Measurements from ENCODE around the gene SMO. TPM values are rescaled to one million over a fixed set of nuclear protein-coding genes. Genes with fewer than 3 reads are reported as not detected.

The SMO gene
- total and polyA plus RNA-seq, 2 donors (not counting 1 experiment from before 2014, with no cell fraction given): 0.39 to 1.4 TPM

DNA sequence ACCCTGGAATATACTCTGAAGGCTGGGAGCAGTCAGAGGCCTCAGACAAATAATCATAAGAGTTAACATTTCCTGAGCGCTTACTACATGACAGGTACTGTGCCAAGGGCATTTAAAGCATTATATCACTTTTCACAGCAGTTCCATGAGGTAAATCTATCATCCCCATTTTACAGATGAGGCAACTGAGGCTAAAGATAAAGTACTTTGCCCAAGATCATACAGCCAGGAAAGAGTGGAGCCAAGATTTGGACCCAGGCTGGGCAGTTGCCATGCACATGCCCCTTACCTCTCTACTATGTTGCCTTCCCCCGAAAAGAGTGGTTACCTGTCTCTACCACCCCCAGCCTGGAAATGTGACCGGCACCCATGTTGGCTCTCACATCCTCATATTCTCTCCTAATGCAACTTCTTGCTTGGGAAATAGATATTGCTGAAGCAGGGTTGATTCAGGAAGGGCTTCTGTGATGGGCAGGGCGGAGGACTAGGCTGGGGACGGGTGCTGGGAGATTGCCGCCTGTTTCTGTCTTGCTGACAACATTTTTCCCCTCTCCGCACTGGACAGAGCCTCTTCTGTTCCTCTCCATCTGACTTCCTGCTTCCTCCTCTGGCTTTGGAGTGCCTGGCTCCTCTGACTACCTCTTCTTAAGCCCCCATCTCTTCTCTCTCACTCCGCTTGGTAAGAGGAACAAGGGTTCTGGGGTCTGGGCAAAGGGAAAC is 13.8 kb downstream of the SMO start:
- Mint-ChIP-seq H3K27me3 (no peaks in the 10 kb centered on the region), H3K4me1 (peaks cover 8% of the 10 kb centered on the region), H3K27ac (no peak overlapping the region), H3K4me3 (no peak overlapping the region), H3K9me3 (ENCODE audit: insufficient read depth) (no peaks in the 10 kb centered on the region)
- no peak overlapping the region for H3K27ac ChIP-seq (ENCODE audit: low read length in 2 of 2)
- H3K4me2 ChIP-seq (replicated peaks; ENCODE audit: low read depth, low read length, poor library complexity, severe bottlenecking): no peak overlapping the region
- no peak overlapping the region for H3K4me3 ChIP-seq (ENCODE audit: control extremely low read depth in 1 of 5, extremely low read depth in 1 of 5, insufficient read depth in 1 of 5, low read depth in 2 of 5, low read length in 4 of 5)
- DNase-seq (no peak), ATAC-seq (ENCODE audit: low read depth) (no peak)
- TF ChIP-seq, protein P1, sequence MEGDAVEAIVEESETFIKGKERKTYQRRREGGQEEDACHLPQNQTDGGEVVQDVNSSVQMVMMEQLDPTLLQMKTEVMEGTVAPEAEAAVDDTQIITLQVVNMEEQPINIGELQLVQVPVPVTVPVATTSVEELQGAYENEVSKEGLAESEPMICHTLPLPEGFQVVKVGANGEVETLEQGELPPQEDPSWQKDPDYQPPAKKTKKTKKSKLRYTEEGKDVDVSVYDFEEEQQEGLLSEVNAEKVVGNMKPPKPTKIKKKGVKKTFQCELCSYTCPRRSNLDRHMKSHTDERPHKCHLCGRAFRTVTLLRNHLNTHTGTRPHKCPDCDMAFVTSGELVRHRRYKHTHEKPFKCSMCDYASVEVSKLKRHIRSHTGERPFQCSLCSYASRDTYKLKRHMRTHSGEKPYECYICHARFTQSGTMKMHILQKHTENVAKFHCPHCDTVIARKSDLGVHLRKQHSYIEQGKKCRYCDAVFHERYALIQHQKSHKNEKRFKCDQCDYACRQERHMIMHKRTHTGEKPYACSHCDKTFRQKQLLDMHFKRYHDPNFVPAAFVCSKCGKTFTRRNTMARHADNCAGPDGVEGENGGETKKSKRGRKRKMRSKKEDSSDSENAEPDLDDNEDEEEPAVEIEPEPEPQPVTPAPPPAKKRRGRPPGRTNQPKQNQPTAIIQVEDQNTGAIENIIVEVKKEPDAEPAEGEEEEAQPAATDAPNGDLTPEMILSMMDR (IDR thresholded peaks at IDR 0.05): no peak
- no peak for TF ChIP-seq EZH2 (IDR thresholded peaks at IDR 0.05; ENCODE audit: borderline replicate concordance, insufficient read depth, low read depth, low read length, poor library complexity, severe bottlenecking)
- H2AFZ ChIP-seq (ENCODE audit: insufficient read depth, low read depth, low read length, poor library complexity, severe bottlenecking): no peak overlapping the region
- H3K36me3 ChIP-seq (replicated peaks in 1 of 2; ENCODE audit: control extremely low read depth in 1 of 2, control insufficient read depth in 1 of 2, extremely low read depth in 1 of 2, insufficient read depth in 2 of 2, low read length in 1 of 2): no peaks in the 10 kb centered on the region
- H3K9ac ChIP-seq (ENCODE audit: low read length): no peak overlapping the region
- POLR2A ChIA-PET: no interaction called here
- intact Hi-C loops (cut with micrococcal nuclease): no loop called here
- peaks cover 0 to 3% of the 10 kb centered on the region in 2 donors for H3K4me1 ChIP-seq (ENCODE audit: control insufficient read depth in 2 of 2, insufficient read depth in 2 of 2, low read length in 2 of 2)
- WGBS (ENCODE audit: insufficient coverage): 95% methylated on average over 3 of the region's 8 CpGs
- CTCF ChIA-PET: no interaction called here
- no peaks in the 10 kb centered on the region for H3K27me3 ChIP-seq (replicated peaks in 1 of 4; ENCODE audit: control extremely low read depth in 1 of 4, control insufficient read depth in 3 of 4, insufficient read depth in 4 of 4, low read length in 3 of 4)
- H3K9me3 ChIP-seq (ENCODE audit: control extremely low read depth in 1 of 3, control insufficient read depth in 2 of 3, insufficient read depth in 1 of 3, low read length in 2 of 3): no peaks in the 10 kb centered on the region
- H3K79me2 ChIP-seq (ENCODE audit: control insufficient read depth, insufficient read depth, low read length): no peaks in the 10 kb centered on the region
- H4K20me1 ChIP-seq (ENCODE audit: control insufficient read depth, insufficient read depth, low read length, poor library complexity, severe bottlenecking): no peaks in the 10 kb centered on the region

DNA sequence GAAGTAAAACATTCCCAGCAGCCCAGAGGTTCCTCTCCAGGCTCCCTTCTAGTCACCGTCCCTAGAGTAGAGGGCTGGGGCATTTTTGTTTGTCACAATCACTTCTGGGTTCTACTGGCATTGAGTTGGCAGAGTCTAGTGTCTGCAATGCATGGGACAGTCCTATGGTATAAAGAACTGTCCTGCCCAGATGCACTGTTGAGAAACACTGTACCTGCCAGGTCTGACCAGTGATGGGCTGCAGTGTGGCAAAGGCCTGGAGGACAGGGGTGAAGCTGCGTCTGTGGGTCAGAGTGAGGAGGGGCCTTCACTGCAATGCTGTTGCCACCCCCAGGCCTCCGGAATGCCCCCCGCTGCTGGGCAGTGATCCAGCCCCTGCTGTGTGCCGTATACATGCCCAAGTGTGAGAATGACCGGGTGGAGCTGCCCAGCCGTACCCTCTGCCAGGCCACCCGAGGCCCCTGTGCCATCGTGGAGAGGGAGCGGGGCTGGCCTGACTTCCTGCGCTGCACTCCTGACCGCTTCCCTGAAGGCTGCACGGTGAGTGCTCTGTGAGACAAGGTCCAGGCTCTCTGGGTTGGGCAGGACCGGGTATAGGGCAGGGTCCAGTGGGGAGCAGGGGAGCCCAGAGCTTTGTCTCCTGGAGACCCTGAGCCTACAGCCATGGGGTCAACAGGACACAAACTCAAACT is 14.8 kb downstream of the SMO start:
- H3K79me2 ChIP-seq (ENCODE audit: control insufficient read depth, insufficient read depth, low read length): no peaks in the 10 kb centered on the region
- H3K27me3 Mint-ChIP-seq: no peaks in the 10 kb centered on the region

More for the DNA sequence above, 14.8 kb downstream of the SMO start:
- H3K4me3 ChIP-seq (ENCODE audit: control extremely low read depth in 1 of 5, extremely low read depth in 1 of 5, insufficient read depth in 1 of 5, low read depth in 2 of 5, low read length in 4 of 5): no peak overlapping the region
- H3K4me1 ChIP-seq (ENCODE audit: control insufficient read depth in 2 of 2, insufficient read depth in 2 of 2, low read length in 2 of 2): no peaks in the 10 kb centered on the region
- intact Hi-C loops (cut with micrococcal nuclease): no loop called here
- no peak for ATAC-seq (ENCODE audit: low read depth)
- Mint-ChIP-seq H3K4me3 (no peak overlapping the region), H3K4me1 (peaks cover 4% of the 10 kb centered on the region), H3K9me3 (ENCODE audit: insufficient read depth) (no peaks in the 10 kb centered on the region), H3K27ac (no peak overlapping the region)
- no peaks in the 10 kb centered on the region for H3K9me3 ChIP-seq (ENCODE audit: control extremely low read depth in 1 of 3, control insufficient read depth in 2 of 3, insufficient read depth in 1 of 3, low read length in 2 of 3)
- no peak overlapping the region for H3K27ac ChIP-seq (ENCODE audit: low read length in 2 of 2)
- H3K9ac ChIP-seq (ENCODE audit: low read length): no peak overlapping the region
- no peak overlapping the region for H2AFZ ChIP-seq (ENCODE audit: insufficient read depth, low read depth, low read length, poor library complexity, severe bottlenecking)
- no peaks in the 10 kb centered on the region for H3K27me3 ChIP-seq (replicated peaks in 1 of 4; ENCODE audit: control extremely low read depth in 1 of 4, control insufficient read depth in 3 of 4, insufficient read depth in 4 of 4, low read length in 3 of 4)
- H4K20me1 ChIP-seq (ENCODE audit: control insufficient read depth, insufficient read depth, low read length, poor library complexity, severe bottlenecking): no peaks in the 10 kb centered on the region
- WGBS (ENCODE audit: insufficient coverage): 99% methylated on average over 14 of the region's 14 CpGs
- CTCF ChIA-PET: interaction anchor here (3.0 kb wide), 1 partner anchor 15 kb away, joined by 14 read pairs; no protein-coding TSS in a partner anchor
- POLR2A ChIA-PET: no interaction called here
- H3K36me3 ChIP-seq (replicated peaks in 1 of 2; ENCODE audit: control extremely low read depth in 1 of 2, control insufficient read depth in 1 of 2, extremely low read depth in 1 of 2, insufficient read depth in 2 of 2, low read length in 1 of 2): no peaks in the 10 kb centered on the region
- TF ChIP-seq, protein P1 (IDR thresholded peaks at IDR 0.05): no peak
- TF ChIP-seq EZH2 (IDR thresholded peaks at IDR 0.05; ENCODE audit: borderline replicate concordance, insufficient read depth, low read depth, low read length, poor library complexity, severe bottlenecking): no peak
- no peak overlapping the region for H3K4me2 ChIP-seq (replicated peaks; ENCODE audit: low read depth, low read length, poor library complexity, severe bottlenecking)
- DNase-seq: no peak
